Kasumi-1 (cell line): ENCODE data around the gene OPCML.
A peak's percentile ranks its signal among the peaks of the same experiment; 100 is the strongest.

Source experiments
- DNase-seq, 2 experiments: peaks; one replicate each; lab custom pipeline; 2025; lab: John Stamatoyannopoulos, UW

The OPCML gene

DNA sequence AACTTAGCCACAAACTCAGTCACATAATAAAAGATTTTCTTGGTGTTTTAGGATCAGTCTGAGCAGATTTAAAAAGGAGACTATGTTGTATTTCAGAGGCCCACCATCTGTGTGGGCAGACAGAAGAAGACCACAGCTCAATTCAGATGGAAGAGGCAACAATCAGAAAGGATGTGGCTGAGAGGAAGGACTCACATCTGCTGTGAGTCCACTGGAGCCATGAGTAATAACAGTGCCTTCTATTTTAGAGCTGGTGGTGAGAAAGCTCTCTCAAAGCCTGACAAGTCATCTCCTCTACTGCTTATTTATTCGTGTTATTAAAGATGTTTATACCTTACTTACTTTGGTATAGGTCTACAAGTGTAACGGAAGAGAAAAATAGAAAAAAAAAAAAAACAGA is 357.2 kb downstream of the OPCML start:
- DNase-seq: no peak

DNA sequence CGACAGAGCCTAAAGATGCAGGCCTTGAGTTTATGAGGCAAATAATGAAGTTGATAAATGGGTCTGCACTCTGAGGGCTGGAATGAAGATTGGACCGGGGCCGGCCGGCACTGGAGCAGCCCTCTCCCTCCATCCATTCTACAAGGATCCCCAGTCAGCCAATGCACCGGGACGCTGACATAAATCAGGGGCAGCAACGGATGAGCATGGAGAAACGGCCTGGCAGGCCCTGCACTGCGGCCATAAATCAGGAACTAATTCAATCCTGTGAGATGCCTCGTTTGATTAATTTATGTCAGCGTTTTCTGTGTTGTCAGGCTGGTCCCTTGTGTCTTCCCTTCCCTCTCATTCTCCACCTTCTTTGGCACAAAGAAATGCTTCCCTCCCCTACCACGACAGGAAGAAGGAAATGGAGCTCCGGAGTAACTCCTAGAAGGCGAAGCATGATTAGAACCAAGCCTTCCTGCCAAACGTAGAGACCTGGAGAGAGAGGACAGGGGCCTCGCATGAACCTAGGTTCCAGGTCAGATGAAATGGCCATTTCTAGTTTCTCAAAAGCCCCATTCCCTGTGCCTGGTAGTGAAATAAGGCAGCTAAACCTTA is 358.4 kb downstream of the OPCML start:
- DNase-seq: no peak

DNA sequence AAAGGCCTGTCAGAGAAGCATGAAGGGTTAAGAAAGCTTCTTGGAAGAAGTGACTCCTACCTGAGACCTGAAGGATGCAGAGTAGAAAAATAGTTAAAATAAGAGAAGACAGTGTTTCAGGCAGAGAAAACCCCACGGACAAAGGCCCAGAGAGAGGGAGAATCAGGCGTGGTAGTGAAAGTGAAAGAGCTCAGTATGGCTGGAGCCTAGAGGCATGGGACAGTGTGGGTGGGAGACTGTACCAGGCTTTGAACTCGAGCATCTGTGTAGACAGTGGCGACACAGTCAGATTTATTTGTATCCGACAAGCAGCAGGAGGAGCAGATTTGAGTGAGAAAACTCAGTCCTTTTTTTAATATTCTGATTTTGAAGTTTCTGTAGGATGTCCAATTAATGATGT is 360.0 kb downstream of the OPCML start:
- DNase-seq: no peak

DNA sequence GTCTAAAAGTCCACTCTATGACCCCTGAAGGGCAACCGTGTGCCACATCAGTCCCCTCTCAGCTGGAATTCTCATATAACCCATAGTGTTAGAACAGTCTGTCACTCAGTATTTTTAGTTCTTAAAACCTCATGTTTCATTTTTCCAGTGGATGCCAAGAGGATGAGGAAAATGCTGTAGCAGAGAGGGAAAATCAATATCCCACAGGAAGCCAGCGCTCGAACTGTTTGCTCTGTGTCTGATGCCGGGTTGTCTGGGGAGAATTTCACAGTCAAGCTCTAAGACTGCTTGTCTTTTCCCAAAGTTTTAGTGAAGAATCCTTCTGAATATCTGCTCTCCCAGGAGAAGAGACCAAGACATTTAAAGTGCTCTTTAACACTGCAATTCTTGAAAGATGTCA is 360.9 kb downstream of the OPCML start:
- DNase-seq: no peak

DNA sequence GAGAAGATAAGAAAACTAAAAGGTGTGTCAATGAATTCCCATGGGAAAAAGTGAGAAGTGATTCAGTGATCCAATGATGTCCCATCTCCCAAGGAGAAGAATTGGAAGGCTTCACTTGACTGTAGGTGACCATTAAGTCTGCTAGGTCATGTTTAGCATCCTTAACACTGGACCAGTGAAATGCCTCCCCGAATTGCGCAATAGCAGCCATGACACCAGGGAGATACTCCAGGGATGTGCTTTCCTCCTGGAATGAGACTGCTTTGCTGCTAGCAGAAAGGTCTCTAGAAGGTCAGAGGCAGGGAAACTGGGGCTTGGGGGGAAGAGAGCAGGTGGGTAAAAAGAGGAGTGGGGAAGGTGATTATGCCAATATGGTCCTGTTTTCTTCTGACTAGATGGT is 364.3 kb downstream of the OPCML start:
- no peak for DNase-seq

DNA sequence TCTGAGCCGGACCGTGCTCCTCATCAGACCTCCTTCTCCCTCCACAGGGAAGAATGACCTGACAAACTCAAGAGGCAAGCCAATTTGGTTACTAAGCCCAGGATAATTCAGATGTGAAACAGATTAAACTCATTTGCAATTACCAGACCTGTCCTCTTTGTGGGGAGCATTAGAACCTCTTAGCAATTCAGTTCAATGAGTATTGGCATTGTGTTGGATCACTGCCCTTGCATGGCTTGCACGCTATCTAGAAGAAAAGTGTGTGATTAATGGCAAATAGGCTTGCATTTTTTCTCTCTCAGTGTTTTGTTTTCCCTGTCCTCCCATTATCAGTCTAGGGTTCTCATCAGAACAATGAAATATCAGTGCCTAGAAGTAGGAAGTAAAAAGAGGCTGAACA is 365.6 kb downstream of the OPCML start:
- DNase-seq: no peak

DNA sequence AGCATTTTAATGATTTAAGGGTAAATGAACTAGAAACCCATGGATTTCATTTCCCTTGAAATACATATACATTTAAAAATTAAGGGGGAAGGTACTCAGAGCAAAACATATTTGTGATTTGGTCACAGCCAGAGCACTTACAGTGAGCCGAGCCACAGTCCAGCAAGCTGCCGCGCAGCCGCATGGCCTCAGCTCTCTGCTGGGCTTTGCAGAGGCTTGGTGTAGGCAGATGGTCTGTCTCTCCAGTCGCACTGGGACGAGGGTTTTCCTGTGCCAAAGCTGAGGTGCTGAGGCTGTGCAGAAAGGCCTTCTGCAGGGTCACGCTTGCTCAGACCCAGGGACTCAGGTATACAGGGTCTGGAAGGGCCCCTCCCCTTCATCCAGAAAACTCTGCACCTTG is 367.3 kb downstream of the OPCML start:
- no peak for DNase-seq

DNA sequence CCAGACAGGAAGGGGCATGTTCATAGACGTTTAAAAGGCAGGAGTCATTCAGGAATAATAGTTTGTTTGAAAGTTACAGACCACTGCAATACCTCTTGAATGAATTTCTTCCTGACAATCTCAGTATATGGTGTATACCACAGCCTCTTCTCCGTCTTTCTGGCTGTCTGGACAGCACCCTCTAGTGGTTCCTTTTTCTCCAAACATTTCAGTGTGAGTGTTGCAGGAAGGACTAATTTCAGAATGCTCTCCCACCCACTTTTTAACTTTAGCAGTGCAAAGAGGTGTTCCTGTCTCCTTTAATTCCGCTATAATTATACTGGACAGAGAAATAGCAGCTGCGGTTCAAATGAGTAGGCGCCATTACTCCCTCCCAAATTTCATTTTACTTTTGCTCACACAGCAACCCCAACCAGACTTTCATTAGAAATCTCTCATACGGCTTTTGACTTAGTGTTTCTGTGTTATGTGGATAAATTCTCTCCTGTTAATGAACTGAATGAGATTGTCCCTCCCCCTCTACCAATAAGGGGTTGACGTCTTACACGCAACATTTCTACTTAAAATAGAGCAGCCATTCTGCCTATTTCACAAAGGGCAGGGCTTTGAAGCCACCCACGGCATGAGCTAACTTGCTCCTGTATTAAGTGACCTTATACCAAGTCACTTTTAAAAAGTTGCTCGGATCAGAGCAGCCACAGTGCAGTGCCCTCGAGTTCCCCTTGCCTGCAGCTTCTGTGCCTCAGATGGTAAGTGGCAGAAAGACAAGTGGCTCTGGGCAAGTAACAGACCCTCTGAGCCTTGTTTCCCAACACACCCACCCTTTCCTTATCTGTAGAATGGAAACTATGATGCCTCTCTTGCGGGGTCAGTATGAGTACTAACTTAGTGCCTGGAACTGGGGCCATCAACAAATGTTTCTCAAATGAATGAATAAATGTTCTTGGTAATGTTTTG is 368.6 kb downstream of the OPCML start:
- peak; percentile 2 to 26 for DNase-seq

DNA sequence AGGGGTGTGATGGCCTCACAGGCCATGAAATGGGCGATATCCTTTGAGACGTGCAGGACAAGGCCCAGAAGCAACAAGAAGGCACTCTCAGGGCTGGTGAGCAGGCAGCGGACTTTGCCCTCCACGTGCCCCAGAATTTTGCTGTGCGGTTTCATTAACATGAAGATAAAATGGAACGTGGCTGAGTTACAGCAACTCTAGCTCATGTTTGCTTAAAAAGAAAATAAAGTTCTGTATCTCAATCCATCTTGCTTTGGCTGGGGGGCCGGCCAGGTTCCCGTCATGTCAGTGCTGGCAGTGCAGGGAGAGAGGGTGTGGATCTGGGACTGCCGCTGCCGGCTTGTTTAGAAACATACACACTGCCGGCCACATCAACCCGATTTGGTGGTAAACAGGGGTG is 370.1 kb downstream of the OPCML start:
- no peak for DNase-seq

DNA sequence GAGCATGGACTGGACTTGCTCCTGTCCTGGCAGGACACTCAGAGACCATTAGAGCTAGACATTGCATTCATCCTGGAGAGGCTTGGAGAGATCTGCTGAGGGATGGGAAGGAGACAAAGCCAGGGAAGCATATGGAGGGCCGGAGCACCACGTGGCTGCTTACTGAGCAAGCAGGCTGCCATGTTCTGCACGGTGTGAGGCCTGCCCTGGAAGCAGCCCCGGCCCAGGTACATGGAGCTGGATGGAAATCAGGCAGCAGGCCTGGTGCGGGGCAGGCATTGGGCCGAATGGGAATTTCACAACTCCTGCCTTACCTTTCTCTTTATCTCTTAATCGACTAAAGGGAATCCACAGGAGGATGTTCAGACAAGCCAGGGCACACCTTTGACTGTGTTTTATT is 371.5 kb downstream of the OPCML start:
- no peak for DNase-seq

DNA sequence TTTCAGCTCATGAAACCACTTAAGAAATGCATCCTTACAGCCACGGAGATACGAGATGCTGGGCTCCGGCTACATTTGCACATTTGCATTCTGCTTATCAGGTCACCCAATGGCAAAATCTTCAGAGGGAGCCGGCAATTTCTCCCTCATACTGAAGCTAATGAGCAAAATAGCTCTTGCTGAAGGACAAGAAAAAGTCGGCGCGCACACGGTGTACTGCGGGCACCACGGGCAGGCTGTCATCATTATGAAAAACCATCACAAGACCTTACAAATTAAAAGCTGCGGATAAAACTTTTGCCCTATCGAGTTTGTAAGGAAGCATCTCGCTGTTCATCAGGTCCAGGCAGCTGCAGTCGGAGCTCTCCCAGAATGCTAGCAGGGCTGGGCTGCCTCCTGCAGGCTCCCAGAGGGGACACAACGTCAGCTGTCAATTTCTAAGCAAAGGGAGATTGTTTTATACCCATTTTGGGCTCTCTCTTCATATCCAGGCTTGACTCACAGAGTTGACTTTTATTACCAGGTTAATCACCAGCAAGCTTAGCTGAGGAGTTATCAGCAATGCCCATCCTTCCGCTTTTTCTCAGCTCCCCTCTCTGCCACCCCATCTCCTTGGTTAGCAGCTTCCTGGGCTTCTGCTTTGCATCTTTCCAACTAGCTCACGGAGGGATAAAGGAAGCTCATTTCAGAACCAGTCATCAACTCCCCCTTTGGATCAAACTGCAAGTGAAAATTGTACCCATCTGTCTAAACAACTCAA is 375.1 kb downstream of the OPCML start:
- DNase-seq: no peak

DNA sequence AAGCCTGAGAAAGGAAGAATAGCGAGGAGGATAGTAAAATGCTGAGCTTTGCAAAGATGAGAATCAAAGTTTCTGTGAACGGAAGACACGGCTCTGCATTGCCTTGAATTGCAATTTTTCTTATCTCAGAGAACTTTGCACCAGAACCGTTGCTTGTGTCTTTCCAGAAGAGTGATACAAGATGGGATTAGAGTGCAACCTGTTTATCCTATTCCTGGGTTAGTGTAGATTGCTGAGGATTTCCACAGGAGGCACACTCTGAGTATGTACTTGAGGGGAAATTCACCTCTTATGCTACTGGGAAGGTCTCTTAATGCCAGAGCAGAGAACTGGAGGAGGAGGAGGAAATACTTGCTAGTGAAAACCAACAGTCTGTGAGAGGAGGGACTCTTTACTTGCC is 377.5 kb downstream of the OPCML start:
- DNase-seq: no peak

DNA sequence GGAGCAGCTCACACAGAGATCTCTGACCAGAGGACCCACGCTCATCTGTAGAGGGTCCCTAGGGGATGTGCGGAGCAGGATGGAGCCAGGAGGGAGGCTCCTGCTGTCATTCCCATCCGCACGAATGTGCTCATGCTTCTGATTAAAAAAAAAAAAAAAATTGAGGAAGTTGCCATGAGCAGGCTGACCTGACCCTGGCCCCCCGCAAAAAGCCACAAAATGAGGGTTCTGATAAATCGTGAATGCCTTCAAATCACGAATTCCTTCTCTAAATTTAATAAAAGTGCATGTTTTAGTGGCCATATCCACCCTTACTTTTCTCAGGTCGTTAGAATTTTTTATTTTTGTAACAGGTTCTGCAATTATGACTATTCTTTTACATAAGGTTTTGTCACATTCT is 378.2 kb downstream of the OPCML start:
- no peak for DNase-seq

DNA sequence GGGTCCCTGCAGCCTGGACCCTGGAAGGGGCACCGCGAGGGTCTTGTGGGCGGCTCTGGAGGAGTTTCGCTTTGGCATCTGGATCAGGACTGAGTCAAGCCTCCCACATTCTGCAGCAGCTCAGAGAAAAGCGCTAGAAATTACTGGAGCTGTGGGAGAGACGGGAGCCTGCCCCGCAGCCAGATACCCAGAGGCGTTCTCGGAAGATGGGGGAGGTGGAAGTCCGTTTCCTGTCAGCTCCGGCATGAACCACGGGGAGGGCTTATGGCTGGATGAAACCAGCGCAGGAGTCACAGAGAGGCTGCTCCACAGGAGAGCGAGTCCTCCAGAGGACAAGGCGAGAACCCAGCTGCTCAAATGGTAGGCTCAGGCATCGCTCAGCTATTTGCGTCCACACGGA is 379.3 kb downstream of the OPCML start:
- DNase-seq: no peak

DNA sequence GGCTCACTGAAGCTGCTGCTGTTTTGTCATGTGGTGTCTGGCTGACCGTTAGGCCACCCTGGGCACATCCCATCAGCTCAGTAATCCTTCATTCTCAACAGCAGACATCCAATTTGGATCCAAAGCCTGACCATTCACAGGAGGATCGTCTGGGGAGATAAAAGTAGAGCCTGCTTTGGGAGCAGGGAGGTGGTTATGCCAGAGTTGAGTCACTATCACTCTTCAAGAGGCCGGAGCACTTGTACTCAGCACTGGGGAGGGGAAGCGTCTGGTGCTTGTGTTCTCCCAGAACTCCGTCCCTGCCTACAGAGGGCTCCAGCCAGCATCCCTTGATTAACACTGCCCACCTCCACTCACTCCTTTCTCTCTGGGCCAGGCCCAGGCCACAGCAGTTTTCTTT is 382.6 kb downstream of the OPCML start:
- DNase-seq: no peak

DNA sequence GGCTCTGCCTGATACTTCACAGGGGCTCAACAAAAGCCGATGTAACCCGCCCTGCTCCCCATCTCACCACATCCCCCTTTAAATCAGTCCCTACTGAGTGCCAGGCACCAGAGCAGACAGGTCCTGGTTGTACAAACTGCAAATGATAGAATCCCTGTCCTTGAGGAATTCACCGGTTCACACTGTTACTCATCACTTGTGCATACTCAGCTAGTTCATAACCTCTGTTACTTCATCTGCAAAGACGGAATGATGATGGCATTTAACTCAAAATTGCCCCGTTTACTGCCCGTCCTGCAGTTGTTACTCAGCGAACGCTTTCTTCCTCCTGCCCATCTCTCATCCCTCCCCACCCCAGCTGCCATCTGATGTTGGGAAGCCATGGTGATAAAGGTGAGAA is 384.7 kb downstream of the OPCML start:
- DNase-seq: no peak

DNA sequence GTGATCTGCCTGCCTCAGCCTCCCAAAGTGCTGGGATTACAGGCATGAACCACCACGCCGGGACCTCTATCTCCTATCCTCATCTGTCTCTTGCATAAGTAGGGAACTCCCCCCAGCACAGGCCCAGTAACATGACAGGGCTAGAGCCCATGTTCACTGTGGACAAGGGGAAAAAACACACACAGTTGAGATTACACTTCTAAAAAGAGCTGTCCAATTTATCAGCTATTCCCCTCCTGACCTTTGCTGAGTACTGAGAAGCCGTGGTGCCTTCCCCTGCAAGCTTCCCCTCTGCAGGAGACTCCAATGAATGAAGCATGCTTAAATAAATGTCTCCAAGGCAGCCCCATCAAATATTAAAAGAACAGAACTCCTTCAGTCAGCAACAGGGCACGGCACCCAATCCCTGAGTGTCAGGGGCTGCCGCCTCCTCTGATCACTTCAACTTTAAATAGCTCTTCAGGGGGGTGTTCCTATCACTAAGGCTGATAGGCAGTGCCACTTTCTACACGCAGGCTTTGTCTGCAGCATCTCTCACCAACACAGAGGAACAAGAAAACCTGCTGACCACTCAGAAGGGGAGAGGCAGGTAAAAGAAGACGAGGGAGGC is 385.5 kb downstream of the OPCML start:
- no peak for DNase-seq

DNA sequence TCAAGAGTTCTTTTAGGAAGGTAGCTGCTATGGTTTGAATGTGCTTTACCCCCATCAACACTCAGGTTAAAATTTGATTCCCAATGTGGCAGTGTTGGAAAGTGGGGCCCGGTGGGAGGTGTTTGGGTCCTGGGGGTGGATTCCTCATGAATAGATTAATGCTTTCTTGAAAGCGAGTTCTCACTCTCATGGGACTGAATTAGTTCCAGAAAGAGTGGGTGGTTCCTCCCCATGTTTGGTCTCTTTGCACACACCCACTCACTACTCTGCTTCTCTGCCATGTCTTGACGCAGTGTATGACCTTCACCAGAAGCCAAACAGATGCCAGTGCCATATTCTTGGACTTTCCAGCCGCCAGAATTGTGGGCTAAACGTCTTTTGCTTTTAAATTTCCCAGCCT is 394.4 kb downstream of the OPCML start:
- no peak for DNase-seq

DNA sequence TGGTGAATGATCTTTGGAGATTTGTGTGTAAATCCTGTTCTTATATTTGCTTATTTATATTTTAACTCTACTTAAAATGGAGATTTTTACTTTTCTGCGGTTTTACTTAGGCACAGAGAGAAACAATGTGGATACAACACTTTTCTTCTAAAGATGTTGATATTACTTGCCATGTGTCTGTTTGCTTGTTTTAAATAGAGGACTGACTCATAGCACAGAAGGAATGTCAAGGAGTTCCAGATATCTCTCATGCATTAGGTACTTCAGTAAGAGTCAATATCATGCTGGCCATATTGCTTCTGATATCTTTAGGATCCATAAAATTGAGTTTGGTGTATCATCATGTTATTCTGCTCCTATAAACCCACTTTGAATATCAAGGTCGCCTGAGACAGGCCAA is 395.0 kb downstream of the OPCML start:
- no peak for DNase-seq

DNA sequence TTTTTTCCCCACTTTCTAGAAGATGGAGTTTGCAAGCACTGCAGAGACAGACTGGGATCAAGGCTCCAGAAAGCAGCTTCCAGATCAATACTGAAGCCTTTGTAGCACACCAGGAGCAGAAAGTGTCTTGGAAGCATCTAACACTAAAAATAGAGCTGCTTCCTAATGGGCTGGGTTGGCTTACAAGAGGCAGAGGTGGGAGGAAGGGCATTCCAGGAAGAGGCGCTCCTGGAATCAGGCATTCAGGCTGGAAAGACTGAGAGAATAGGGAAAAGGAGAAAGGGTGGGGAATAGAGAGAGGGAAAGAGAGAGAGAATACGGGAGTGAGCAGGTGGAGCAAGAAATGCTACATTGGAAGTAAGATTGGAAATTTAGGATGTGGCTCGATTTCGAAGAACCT is 395.9 kb downstream of the OPCML start:
- DNase-seq: no peak

DNA sequence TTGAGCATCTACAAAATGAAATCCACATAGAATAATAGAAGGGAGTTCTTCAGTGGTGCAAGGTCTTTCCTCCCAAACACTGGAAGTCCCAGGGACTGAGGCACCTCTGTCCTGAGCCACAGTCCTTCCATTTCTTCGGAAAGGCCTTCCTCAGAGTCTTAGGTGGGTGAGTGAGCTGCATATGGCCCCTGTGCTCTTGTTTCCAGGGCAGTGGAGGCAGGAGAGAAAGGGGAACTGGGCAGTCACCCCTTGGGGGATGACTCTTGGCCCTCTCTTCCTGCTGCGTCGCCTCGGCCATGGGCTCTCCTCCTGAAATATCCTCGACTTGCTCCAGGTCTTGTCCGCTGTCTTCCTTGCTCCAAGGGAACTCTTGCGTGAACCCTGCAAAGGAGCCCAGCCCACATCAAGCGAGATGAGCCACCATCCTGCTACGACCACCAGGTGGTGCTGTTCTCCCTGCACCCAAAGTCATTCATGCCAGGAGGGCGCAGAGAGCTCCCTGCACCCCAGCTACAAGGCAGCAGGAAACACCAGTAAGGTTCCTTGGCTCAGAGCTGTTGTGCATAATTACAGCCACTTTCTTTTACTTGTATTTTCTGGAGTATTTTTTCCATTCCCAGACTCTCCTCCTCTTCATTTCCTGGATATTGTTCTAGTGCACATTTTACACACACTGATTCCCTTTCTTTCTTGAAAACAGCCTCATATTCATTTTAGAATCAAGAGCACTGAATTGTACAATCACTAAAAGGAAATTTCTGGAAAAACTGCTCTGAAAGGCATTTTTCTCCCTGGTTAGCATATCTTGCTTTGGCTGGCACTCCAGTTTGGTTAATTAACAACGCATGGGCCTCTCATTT is 397.8 kb downstream of the OPCML start:
- DNase-seq: peak; percentile 18 to 30

DNA sequence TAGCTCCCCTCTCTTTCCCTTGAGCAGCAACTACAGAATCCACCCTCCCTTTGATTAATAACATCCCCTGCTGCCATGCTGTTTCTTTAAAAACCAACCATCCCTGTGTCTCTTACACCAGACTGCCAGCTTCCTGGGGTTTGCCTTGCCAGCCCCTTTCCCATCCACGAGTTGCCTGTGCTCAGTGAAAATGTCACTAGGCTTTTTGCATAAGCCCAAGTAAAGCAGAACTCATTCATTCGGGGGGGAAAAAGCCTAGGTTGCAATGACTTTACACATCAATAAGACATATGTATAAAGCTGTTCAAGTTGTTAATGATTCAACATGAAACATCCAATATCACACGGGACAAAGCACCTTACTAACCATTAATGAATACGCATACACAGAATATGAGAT is 398.7 kb downstream of the OPCML start:
- DNase-seq: no peak
